B cell (primary cell): ENCODE data around the gene EZH2.

Experiments
- CTCF ChIP-seq: fragments of 200-600 bp; IDR thresholded peaks from one replicate; pipeline ENCODE4 v1.8.0; 2022; ENCODE audit warnings: antibody characterized with exemption, mild to moderate bottlenecking
- EZH2 ChIP-seq: IDR thresholded peaks from 2 replicates; pipeline ENCODE4 v1.6.1; 2012; ENCODE audit warnings: borderline replicate concordance, low read depth, mild to moderate bottlenecking, moderate library complexity, low read length; ENCODE audit not compliant: insufficient read depth, poor library complexity, severe bottlenecking

GRCh38 chr7:148865283-148865682 is 18.8 kb downstream of the EZH2 start:
- TF ChIP-seq CTCF (no peak), EZH2 (no peak)
